SK-N-SH (cell line): ENCODE measurements around the gene MGAT5B. TPM values are rescaled to one million over a fixed set of nuclear protein-coding genes. Genes with fewer than 3 reads are reported as not detected.

Experiments used
- CTCF ChIA-PET: fragments of 300-600, 350-600 bp; formaldehyde crosslinking; extraction: SDS; loops from one replicate; lab custom pipeline; 2021; lab: Yijun Ruan, JAX
- POLR2A ChIA-PET: fragments of 350-600 bp; sonication (Branson Sonifier 250); formaldehyde crosslinking; extraction: SDS; loops from one replicate; lab custom pipeline; 2020; ENCODE audit warnings: antibody characterized with exemption, inconsistent platforms; lab: Yijun Ruan, JAX
- DNase-seq: peaks from one replicate; pipeline ENCODE4 v3.0.0; 2012
- H2AFZ ChIP-seq: fragments of 200-600 bp; sonication (generic); 2 replicates; pipeline ENCODE4 v1.8.1; 2016; ENCODE audit warnings: antibody characterized with exemption, mild to moderate bottlenecking, low read depth
- H3F3A ChIP-seq: fragments of 200-600 bp; sonication (generic); replicated peaks from 2 replicates; pipeline ENCODE3; 2016; ENCODE audit warnings: antibody characterized with exemption, mild to moderate bottlenecking; ENCODE audit not compliant: insufficient read depth
- H3K27ac ChIP-seq, 2 experiments: fragments of 200-500 bp in 1 of 2; fragments of 200-600 bp in 1 of 2; sonication (Bioruptor generic) in 1 of 2; sonication (generic), shearing (Covaris generic) in 1 of 2; 2 replicates each; pipeline versions ENCODE4 v1.5.1 to v1.6.1; 2014 to 2016; ENCODE audit warnings: low read depth in 2 of 2, inconsistent platforms in 1 of 2, low read length in 1 of 2, mild to moderate bottlenecking in 1 of 2, mixed read lengths in 1 of 2
- H3K27me3 ChIP-seq: fragments of 200-600 bp; sonication (generic), shearing (Covaris generic); 2 replicates; pipeline ENCODE4 v1.6.1; 2016; ENCODE audit warnings: mixed run types; ENCODE audit not compliant: insufficient read depth
- H3K36me3 ChIP-seq, 2 experiments: fragments of 200-500 bp in 1 of 2; fragments of 200-600 bp in 1 of 2; sonication (Bioruptor generic) in 1 of 2; sonication (generic) in 1 of 2; replicated peaks in 1 of 2; 2 replicates each; pipeline versions ENCODE3 to v1.5.1; 2014 to 2016; ENCODE audit warnings: low read length in 1 of 2, mild to moderate bottlenecking in 1 of 2; ENCODE audit not compliant: insufficient read depth in 2 of 2, control insufficient read depth in 1 of 2
- H3K4me1 ChIP-seq, 2 experiments: fragments of 200-500 bp in 1 of 2; fragments of 200-600 bp in 1 of 2; sonication (Bioruptor generic) in 1 of 2; sonication (generic), shearing (Covaris generic) in 1 of 2; 2 replicates each; pipeline versions ENCODE4 v1.5.1 to v1.6.1; 2014 to 2016; ENCODE audit warnings: low read depth in 1 of 2, low read length in 1 of 2, mixed run types in 1 of 2; ENCODE audit not compliant: insufficient read depth in 2 of 2, control insufficient read depth in 1 of 2
- H3K4me2 ChIP-seq: fragments of 200-600 bp; sonication (generic), shearing (Covaris generic); 2 replicates; pipeline ENCODE4 v1.6.1; 2017; ENCODE audit warnings: mixed run types
- H3K4me3 ChIP-seq, 2 experiments: fragments of 200-500 bp in 1 of 2; fragments of 200-600 bp in 1 of 2; sonication (Bioruptor generic) in 1 of 2; sonication (generic), shearing (Covaris generic) in 1 of 2; 2 replicates each; pipeline versions ENCODE4 v1.5.1 to v1.8.1; 2014 to 2016; ENCODE audit warnings: low read depth in 2 of 2, inconsistent platforms in 1 of 2, low read length in 1 of 2, mild to moderate bottlenecking in 1 of 2, mixed read lengths in 1 of 2, moderate library complexity in 1 of 2
- H3K79me2 ChIP-seq: fragments of 200-600 bp; sonication (generic); 2 replicates; pipeline ENCODE4 v1.8.1; 2017; ENCODE audit warnings: mild to moderate bottlenecking; ENCODE audit not compliant: insufficient read depth
- H3K9ac ChIP-seq: fragments of 200-600 bp; sonication (generic); 2 replicates; pipeline ENCODE4 v1.6.1; 2017; ENCODE audit warnings: mixed run types
- H3K9me2 ChIP-seq: fragments of 200-600 bp; sonication (generic); 2 replicates; pipeline ENCODE4 v1.6.1; 2017; ENCODE audit warnings: mixed run types
- H3K9me3 ChIP-seq: fragments of 200-600 bp; sonication (generic); 2 replicates; pipeline ENCODE4 v1.6.1; 2017; ENCODE audit warnings: mixed run types, mild to moderate bottlenecking, moderate library complexity
- H4K20me1 ChIP-seq: fragments of 200-600 bp; sonication (generic); 2 replicates; pipeline ENCODE4 v1.6.1; 2017; ENCODE audit warnings: mild to moderate bottlenecking, mixed run types; ENCODE audit not compliant: insufficient read depth
- EP300 ChIP-seq, 2 experiments: IDR thresholded peaks; 2 replicates each; pipeline versions ENCODE4 v1.4.0 to v1.6.1; 2012; ENCODE audit warnings: borderline replicate concordance in 1 of 2, low read depth in 1 of 2, low read length in 1 of 2
- FOSL2 ChIP-seq: IDR thresholded peaks from 2 replicates; pipeline ENCODE4 v1.4.0; 2012; ENCODE audit warnings: low read depth, mild to moderate bottlenecking, moderate library complexity, borderline replicate concordance
- JUND ChIP-seq: IDR thresholded peaks from 2 replicates; pipeline ENCODE4 v1.4.0; 2012
- MXI1 ChIP-seq: IDR thresholded peaks from 2 replicates; pipeline ENCODE4 v1.6.1; 2012; ENCODE audit warnings: mild to moderate bottlenecking, low read depth, low read length, improper control_type of control experiment
- NFIC ChIP-seq: IDR thresholded peaks from 2 replicates; pipeline ENCODE4 v1.4.0; 2012; ENCODE audit warnings: borderline replicate concordance
- NRF1 ChIP-seq: IDR thresholded peaks from 2 replicates; pipeline ENCODE4 v1.6.1; 2012; ENCODE audit warnings: low read depth, mild to moderate bottlenecking, low read length
- POLR2AphosphoS5 ChIP-seq: IDR thresholded peaks from 2 replicates; pipeline ENCODE4 v1.6.1; 2012; ENCODE audit warnings: low read depth, low read length
- REST ChIP-seq: IDR thresholded peaks from 2 replicates; pipeline ENCODE4 v1.6.1; 2012; ENCODE audit warnings: mild to moderate bottlenecking, low read depth, low read length, moderate library complexity
- RFX5 ChIP-seq: IDR thresholded peaks from 2 replicates; pipeline ENCODE4 v1.6.1; 2012; ENCODE audit warnings: mild to moderate bottlenecking, improper control_type of control experiment, low read length
- SMC3 ChIP-seq: IDR thresholded peaks from 2 replicates; pipeline ENCODE4 v1.6.1; 2012; ENCODE audit warnings: low read depth, low read length, improper control_type of control experiment
- TAF1 ChIP-seq: IDR thresholded peaks from 2 replicates; pipeline ENCODE4 v1.6.1; 2012; ENCODE audit warnings: low read depth, mild to moderate bottlenecking, low read length, moderate library complexity, borderline replicate concordance
- TCF12 ChIP-seq: IDR thresholded peaks from 2 replicates; pipeline ENCODE4 v1.4.0; 2012
- YY1 ChIP-seq: IDR thresholded peaks from 2 replicates; pipeline ENCODE4 v1.4.0; 2012; ENCODE audit warnings: low read depth, mild to moderate bottlenecking
- ZBTB33 ChIP-seq: IDR thresholded peaks from 2 replicates; pipeline ENCODE4 v1.4.0; 2012; ENCODE audit warnings: low read depth, borderline replicate concordance
- WGBS: methylation state at CpG from one replicate; pipeline ENCODE4 v1.1.6; 2017; ENCODE audit warnings: low lambda C conversion rate; 5-methylcytosine and 5-hydroxymethylcytosine counted together
- polyA plus RNA-seq, 3 experiments: library from polyadenylated mRNA; depleted of rRNA; stranded (reverse); fragments of >200 nt; gene quantifications; 2 replicates each; pipeline ENCODE4 v1.2.3, GENCODE V29; 2012
- TF ChIP-seq, protein P1 (sequence below): IDR thresholded peaks from 2 replicates; pipeline ENCODE4 v1.4.0; 2012; ENCODE audit warnings: low read depth
- TF ChIP-seq, protein P2 (sequence below): fragments of 150-350 bp; IDR thresholded peaks from 2 replicates; pipeline ENCODE4 v1.6.1; 2016; ENCODE audit warnings: mild to moderate bottlenecking, low read depth, low read length

MGAT5B gene
- polyA plus RNA-seq, 1 of the 3 experiments (the other 2 are of a cell fraction) = 13.8 TPM

DNA sequence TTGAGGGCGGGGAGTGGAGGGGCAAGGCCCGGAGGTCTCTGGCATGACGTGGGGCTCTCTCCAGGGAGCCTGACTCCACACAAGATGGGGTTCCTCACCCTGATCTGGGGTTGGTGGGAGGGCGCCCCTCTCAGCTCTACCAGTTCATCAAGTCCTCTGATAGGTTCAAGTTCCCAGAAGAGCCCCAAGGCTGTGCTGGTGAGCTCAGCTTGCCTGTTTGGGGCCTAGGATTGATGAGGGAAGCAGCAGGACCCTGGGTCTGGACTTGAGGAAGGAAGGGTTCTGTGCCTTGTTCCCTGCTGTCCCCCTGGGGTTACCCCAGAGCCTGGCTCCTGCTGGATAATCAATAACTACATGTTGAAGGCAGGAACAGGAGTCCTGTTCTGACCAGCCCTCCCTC lies 3.5 kb downstream of the MGAT5B start:
- no peaks in the 10 kb centered on the region for H4K20me1 ChIP-seq
- H3K9me2 ChIP-seq = no peaks in the 10 kb centered on the region
- peak overlapping the region; percentile 65 for H3K4me2 ChIP-seq
- H3K79me2 ChIP-seq = peaks cover 49% of the 10 kb centered on the region
- H3K27ac ChIP-seq = peak overlapping the region; percentile 51 to 86; a peak in 3 of 4 replicates
- H3K9ac ChIP-seq = no peak overlapping the region
- CTCF ChIA-PET = interaction anchor here (0.7 to 12.2 kb wide), 10 partner anchors 9 to 376 kb away, joined by 3 to 594 read pairs (median 3); no protein-coding TSS in a partner anchor
- TF ChIP-seq NFIC (no peak), TCF12 (no peak), JUND (no peak), MXI1 (no peak), RFX5 (no peak), REST (no peak), YY1 (no peak), SMC3 (no peak), EP300 (IDR thresholded peaks at IDR 0.05; ENCODE audit: borderline replicate concordance in 1 of 2, low read depth in 1 of 2, low read length in 1 of 2) (no peak), TAF1 (no peak), NRF1 (no peak), FOSL2 (no peak), ZBTB33 (no peak), POLR2AphosphoS5 (no peak)
- TF ChIP-seq, protein P1, sequence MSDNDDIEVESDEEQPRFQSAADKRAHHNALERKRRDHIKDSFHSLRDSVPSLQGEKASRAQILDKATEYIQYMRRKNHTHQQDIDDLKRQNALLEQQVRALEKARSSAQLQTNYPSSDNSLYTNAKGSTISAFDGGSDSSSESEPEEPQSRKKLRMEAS = no peak
- TF ChIP-seq, protein P2, sequence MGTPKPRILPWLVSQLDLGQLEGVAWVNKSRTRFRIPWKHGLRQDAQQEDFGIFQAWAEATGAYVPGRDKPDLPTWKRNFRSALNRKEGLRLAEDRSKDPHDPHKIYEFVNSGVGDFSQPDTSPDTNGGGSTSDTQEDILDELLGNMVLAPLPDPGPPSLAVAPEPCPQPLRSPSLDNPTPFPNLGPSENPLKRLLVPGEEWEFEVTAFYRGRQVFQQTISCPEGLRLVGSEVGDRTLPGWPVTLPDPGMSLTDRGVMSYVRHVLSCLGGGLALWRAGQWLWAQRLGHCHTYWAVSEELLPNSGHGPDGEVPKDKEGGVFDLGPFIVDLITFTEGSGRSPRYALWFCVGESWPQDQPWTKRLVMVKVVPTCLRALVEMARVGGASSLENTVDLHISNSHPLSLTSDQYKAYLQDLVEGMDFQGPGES = no peak
- DNase-seq = no peak
- H3F3A ChIP-seq = peaks cover 32% of the 10 kb centered on the region
- POLR2A ChIA-PET = interaction anchor here (1.1 kb wide), 2 partner anchors 15 to 135 kb away, joined by 3 read pairs; partner anchors contain the start of gene SRSF2
- no peak overlapping the region for H2AFZ ChIP-seq
- WGBS = 87% methylated on average over 4 of the region's 4 CpGs
- H3K4me1 ChIP-seq = peaks cover 17 to 43% of the 10 kb centered on the region in 2 experiments; a peak in 3 of 4 replicates
- H3K9me3 ChIP-seq = no peaks in the 10 kb centered on the region
- no peaks in the 10 kb centered on the region for H3K27me3 ChIP-seq
- no peak overlapping the region for H3K4me3 ChIP-seq
- H3K36me3 ChIP-seq = peaks cover 0 to 15% of the 10 kb centered on the region in 2 experiments
